HG03442 (cell line): ENCODE measurements around the gene SELENOT.
"Not testable (repeated sequence)": the region's sequence is repeated elsewhere in the genome, so short reads cannot be mapped to it uniquely, and the experiment has no call there.

ENCODE experiments used
- ATAC-seq: cut with Tn5 transposase; IDR thresholded peaks from one replicate; pipeline ENCODE4 v1.9.1; 2021; ENCODE audit warnings: mild to moderate bottlenecking, moderate library complexity; ENCODE audit not compliant: unreplicated experiment

Gene SELENOT

DNA sequence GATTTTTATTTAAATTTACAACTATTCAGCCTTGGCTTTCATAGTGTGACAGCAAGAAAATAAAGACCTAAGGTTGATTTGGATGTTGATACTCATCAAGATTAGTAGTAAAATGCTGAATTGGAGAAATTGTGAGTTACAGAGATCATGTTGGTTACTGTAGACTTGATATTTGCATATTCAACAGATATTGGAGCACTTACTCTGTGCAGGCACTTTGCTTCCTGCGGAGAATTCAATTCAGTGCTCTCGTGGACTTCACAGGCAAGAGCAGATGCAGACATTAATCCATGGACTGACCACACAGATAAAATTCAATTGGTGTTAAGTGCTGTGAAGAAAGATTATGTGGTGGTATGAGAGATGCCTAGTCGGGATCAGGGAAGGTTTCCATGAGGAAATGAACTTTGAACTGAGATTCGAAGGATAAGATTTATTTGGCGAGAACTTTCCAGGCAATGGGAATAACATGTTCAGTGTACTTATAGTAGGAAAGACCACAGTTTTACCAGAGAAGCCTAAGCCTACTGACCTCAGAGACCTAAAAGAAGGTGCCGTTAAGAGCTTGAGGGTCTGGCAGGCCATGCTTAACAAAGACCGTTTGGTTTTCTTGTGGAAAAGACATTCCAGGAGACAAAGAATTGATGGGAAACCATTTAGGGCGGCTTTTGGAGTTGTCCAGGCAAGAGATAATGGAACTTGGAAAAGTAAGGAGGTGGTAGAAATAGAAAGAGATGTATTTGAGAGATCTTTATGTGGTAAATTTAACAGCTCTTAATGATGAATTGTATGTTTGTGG, 4.3 kb downstream of the SELENOT start:
- ATAC-seq, result no peak

DNA sequence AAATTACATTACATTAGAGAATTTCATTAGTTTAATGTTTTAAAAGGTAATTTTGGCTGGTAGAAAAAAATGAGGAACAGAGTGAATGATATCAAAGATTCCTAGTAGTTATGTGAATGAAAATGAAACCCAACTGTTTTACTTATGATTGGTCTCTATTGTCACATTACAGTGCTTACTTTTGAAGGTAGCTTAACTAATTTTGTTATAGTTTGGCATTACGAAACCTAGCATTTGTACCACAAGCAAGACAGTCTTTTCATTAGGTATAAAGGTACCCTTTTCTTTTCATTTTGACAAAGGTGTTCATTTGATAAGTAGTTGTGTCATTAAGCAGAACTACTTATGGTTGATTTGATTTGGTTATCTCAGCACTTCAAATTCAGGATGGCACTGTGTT, 6.9 kb downstream of the SELENOT start:
- ATAC-seq, result no peak

DNA sequence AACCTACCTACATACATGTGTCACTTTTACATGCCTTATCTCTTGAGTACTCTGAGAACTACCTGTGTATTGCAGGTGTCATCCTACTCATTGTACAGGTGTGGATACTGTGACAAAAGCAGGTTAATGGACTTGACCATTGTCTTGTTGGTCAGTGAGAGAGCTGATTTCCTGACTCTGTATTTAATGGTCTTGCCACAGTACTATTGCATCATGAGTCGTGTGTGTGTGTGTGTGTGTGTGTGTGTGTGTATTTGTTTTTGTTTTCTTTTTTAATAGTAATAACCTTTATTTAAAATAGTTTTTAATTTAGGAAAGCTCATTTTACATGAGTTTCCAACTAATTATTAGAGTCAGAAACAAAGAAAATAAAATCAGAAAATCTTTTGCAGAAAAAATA, 7.7 kb downstream of the SELENOT start:
- ATAC-seq, result no peak

DNA sequence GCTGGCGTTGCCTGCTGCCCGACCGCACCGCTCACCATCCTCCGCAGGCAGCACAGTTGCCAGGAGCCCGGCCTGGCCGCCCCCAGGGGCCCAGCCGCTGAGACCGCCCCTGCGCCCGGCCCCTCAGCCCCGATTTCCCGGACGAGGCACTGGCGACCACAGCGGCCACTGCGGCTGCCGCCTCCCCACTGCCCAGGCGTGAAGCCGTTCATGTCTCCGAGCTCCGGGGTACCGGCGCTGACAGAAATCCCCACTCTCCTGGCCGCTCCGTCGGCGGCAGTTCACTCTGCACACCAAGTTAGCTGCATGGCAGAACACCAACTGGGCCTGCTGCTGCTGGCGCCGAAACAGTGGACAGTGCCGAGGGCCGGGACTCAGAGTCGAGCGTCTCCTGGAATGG, 8.5 kb downstream of the SELENOT start:
- ATAC-seq, result no peak

DNA sequence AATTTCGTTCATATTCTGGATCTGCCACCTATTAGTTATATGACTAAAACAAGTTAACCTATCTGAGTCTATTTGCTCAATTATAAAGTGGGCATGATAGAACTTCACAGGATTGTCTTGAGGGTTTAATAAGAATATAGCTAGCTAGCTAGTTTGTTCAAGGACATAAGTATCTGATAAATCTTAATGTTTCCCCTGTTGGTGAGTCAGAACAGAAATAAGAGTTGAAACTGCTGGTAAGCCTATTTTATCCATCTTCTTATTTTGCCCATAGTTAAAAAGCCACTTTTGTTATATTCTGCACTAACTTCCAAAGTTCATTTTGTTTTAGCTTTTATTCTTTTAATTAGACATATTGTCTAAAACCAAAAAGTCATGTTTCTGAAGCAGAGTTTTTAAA, 9.4 kb downstream of the SELENOT start:
- no peak for ATAC-seq

DNA sequence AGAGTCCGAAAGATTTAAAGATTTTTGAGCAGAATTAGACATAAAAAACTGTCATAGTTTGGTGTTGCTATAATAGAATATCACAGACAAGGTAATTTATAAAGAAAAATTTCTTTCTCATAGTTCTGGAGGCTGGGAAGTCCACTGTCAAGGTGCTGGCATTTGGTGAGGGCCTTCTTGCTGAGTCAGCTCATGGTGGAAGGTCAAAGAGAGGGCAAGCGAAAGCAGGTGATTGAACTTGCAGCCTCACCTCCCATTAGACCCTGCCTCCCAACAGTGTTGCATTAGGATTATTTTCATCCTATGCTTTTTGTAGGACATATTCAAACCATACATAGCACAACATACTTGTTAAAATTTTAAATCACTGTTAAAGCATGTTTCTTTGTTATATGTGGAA, 9.9 kb downstream of the SELENOT start:
- no peak for ATAC-seq

DNA sequence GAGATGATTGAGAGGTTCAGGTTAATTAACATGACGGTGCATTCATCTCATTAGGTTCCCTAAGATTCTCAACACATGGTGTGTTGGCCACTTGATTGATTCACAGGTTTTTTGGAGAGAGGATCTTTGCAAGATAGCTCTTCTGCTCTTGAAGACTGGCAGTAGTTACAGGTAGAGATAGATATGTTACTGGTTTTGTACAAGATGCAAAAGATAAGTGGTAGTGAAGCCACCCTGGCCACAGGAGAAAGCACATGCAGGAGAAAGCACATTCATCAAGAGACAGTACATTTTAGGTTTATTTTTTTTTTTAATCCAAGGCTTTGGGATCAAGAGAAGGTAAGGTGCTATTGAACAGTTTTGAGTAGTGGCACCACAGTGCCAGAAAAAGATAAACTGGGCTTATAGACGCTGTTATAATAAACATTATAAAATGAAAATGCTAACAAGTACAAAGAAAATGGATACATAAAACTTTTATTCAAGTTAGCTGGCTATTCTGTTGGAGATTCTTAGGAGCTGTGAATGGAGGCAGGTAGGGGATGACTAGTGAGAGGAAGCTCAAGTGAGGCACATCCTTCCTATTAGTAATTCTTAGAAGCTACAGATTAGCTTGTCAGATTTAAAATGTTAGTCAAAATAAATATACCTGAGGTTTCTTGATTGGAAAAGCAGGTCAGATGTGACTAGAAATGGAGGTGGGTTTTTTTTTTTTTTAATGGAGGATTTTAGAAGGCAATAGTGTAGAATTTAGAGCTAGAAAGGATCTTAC, 10.8 kb downstream of the SELENOT start:
- no peak for ATAC-seq

DNA sequence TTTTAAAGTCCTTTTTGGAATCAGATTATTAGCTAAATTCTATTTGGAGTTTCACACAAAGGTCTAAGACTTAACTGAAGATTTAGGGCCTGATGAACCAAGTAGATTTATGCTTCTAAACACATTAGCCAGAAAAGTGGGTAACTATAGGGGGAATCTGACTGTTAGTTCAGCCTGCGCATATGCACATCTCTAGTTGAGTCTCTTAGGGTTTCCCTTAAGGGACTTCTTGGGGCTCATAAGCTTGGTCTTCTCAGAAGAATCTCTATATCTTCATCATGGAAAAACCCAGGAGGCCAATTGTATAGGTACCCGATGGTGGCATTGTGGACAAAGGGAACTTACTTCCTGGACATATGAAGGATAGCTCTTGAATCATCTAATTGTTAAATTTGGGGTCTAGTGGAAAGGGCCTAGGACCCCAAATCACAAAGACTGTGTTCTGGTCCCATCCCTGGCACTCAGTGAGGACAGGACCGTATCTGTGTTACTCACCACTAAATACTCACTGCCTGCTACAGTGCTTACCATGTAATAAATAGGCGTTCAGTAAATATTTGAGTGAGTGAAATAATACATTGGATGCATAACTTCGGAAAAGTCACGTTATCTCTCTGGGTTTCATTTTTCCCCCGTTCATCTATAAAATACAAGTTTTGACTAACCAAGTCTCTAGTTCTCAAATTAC, 17.0 kb downstream of the SELENOT start:
- no peak for ATAC-seq

DNA sequence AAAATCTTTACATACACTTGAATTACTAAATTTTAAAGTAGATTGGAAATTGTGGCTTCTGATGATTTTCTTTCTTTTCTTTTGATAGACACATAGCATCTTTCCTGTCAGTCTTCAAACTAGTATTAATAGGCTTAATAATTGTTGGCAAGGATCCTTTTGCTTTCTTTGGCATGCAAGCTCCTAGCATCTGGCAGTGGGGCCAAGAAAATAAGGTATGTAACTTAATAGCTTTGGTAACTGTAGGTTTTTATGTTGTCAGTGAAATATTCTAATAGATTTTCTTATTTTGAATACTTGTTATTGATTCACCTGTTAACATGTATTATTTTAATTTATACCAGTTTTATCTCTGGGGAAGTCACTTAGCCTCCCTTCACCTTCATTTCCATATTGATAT, 19.8 kb downstream of the SELENOT start:
- not testable (repeated sequence) for ATAC-seq

DNA sequence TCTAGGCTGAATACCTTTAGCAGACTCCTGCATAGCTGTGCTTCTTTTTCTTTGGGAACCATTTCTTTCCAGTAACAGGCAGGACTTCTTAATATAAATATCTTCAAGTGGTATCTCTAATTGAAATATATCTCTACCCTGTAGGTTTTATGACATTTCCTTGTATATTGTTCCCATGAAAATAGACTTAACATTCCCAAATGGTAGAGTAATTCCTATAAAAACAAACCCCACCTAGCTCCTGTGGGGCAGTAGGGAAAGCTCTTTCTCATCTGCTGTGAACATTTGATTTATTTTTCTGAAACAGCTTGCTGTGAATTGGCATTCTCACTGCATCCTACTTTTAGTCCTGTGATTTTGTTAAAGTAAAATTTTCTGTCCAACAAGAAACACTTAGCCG, 20.8 kb downstream of the SELENOT start:
- ATAC-seq, result no peak

DNA sequence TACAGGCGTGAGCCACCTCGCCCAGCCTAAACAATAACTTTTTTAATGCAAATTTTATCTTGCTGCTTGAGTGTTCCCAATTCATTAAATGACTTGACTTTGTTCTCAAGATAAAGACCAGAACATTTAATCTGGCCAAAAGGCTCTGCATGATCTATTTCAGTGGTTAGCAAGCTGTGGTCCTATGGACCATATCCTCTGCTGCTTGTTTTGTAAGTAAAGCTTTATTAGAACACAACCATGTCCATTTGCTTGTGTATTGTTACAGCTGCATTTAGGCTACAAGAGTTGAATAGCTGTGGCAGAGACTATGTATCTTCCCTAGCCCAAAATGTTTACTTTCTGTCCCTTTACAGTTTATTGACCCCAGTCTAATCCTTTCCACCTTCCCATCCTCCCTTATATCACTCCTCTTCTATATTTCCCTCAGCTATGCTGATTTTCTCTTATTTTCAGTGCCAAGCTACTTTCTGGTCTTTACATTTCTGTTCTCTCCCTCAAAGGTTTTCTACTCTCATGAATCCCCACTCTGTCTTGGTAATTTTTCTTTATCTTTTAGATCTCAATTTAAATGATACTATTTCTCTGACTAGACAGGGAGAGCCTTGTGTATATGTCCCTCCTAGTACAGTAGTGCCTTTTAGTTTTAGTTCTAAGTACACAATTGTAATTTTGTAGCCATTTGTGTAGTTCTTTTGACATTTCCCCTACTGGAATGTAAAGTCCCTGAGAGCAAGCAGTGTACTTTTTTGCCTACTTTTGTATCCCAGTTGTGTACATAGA, 23.2 kb downstream of the SELENOT start:
- ATAC-seq, result no peak

DNA sequence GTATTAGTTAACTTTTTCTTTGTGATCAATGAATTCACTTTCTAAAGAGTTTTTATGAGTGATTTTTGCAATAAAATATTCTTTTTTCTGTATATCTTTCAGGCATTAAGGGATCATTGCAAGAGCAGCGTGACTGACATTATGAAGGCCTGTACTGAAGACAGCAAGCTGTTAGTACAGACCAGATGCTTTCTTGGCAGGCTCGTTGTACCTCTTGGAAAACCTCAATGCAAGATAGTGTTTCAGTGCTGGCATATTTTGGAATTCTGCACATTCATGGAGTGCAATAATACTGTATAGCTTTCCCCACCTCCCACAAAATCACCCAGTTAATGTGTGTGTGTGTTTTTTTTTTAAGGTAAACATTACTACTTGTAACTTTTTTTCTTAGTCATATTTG, 24.4 kb downstream of the SELENOT start:
- no peak for ATAC-seq

DNA sequence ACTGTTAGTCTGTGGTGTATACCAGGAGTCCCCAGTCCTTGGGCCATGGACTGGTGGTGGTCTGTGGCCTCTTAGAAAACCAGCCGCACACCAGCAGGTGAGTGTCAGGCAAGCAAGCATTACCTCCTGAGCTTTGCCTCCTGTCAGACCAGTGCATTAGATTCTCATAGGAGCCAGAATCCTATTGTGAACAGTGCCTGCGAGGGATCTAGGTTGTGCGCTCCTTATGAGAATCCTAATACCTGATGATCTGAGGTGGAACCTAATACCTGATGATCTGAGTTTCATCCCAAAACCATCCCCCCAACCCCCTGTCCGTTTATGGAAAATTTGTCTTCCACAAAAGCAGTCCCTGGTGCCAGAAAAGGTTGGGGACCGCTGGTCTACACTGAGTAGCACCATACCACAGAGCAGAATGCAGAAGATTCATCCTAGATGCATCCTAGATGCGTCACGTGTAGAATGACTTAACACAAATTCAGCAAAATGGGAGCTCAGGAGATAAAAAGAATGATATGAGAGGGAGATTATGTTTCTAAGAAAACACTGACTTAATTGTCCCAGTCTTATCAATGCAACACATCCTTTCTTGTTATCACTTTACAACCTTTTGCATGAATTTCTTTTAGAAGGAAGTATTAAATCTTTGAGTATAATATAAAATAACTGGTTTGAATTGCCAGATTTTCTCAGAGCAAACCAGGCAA, 28.5 kb downstream of the SELENOT start:
- ATAC-seq, result no peak

DNA sequence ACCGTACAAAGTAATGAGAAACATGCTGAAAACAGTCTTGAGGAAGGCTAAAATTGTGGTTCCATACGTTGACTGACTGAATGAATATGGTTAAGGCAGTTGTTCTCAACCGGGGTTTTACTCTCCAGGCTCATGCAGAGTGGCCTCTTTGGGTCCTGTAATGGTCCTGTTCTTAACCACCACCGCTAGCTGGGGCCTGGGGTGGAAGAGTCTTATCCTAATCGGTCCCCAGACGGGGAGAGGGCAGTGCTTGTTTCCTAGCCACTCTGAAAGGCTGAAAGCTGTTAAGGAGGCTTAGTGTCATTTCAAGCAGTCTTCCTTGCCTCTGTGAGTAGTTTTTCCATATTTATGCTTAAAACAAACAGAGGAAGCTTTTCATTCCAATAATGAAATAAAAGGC, 32.0 kb downstream of the SELENOT start:
- ATAC-seq, result no peak

DNA sequence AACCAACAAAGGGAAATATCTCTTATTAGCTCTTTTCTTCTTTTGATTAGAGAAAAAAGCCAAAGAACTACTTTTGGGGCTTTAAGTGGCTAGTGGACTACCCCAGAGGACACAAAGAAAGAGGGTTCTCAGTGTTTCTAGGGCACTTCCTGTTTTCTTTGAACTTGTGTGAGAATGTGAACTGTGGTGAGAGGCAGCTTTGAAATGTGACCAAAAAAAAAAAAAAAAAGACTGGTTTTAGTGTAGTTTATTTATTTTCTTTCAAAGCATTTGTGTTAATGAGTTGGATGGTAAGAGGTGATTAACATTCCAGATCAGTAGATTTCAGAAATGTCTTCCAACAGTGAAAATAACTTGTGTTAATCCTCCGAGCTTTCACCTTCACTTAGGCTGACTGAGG, 32.4 kb downstream of the SELENOT start:
- ATAC-seq, result peak; percentile 75

DNA sequence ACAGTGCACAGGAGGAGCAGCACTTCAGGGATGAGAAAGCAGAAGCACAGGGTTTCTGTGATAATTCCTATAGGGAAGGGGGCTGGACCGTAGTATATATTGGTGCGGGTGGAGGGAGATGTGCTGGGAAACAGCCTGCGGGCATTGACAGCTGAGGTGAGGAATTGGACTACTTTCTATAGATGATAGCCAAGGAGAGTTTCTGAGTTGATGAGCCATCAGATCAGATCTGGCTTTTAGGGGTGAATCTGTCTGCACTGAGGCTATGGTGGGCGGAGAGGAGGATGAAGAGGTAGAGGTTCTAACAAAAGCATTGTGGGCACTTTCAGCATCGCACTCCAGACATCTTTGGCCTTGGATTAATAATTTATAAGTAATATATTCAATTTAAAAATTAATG, 33.1 kb downstream of the SELENOT start:
- no peak for ATAC-seq

DNA sequence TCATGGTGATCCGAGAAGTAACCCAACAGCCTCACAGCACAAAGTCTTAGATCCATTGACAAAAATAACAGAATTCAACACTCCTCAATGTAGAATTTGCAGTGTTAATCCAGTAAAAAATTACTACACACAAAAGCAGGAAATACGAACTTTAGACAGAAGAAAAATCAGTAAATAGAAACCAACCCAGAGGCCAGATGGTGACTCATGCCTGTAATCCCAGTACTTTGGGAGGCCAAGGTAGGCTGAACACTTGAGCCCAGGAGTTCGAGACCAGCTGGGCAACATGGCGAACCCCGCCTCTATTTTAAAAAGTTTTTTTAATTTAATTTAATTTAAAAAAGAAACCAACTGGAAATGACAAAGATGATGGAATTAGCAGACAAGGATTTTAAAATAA, 36.1 kb downstream of the SELENOT start:
- no peak for ATAC-seq

DNA sequence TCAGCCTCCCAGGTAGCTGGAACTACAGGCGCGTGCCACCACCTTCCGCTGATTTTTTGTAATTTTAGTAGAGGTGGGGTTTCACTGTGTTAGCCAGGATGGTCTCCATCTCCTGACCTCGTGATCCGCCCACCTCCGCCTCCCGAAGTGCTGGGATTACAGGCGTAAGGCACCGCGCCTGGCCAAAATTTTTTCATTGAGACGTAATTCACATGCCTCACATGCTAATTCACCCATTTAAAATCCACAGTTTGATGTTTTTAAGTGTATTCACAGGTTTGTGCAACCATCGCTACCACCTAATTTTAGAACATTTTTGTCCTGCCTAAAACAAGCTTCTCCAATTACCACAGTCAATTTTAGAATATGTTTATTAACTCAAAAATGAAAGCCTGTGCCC, 37.1 kb downstream of the SELENOT start:
- no peak for ATAC-seq

DNA sequence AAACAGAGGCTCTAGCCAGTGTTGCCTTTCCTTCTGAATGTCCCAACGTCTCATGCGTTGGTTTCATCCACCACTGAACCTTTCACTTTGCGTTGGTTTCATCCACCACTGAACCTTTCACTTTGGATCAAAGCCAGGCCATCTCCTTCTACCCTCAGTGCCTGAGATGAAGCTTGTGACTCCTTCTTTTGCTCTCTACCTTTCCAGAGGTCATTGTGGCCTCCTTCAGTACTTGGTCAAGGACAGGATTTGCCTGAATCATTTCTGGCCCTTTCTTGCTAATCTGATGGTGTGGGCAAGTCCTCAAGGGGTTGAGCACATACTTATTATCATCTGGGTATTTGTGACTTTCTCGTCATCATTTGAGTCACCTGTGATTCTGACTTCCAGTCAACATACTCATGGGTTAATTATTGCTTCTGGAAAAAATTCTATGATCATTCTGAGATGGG, 50.0 kb downstream of the SELENOT start:
- ATAC-seq, result peak; percentile 60

DNA sequence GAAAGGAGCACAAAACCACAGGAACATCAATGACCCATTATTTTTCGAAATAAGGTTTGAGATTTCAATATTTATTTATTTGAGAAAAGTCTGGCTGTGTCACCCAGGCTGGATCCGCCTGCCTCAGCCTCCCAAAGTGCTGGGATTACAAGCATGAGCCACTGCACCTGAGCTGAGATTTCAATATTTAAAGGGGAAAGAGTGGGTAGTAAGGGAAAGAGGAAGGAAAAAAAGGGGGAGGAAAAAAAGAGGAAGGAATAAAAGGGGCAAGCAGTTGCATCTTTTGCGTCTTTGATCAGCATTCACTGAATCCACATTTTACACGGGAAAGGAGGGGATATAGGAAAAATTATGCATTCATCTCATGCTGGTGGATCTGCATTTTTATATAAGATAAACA, 53.2 kb downstream of the SELENOT start:
- no peak for ATAC-seq
